Smooth muscle cell (in vitro differentiated cells): ENCODE results near the gene ZC3H18. TPM values are rescaled to one million over a fixed set of nuclear protein-coding genes. Genes with fewer than 3 reads are reported as not detected.
"Not testable (repeated sequence)": the region's sequence is repeated elsewhere in the genome, so short reads cannot be mapped to it uniquely, and the experiment has no call there.

Experiments used
- DNase-seq: peaks from one replicate; lab custom pipeline; 2025; ENCODE audit not compliant: unreplicated experiment; lab: John Stamatoyannopoulos, UW
- H2AFZ ChIP-seq: fragments of 200-600 bp; sonication (generic); 2 replicates; pipeline ENCODE4 v1.6.0; 2016; ENCODE audit warnings: antibody characterized with exemption, low read depth, mild to moderate bottlenecking
- H3F3A ChIP-seq: fragments of 200-600 bp; sonication (generic); 2 replicates; pipeline ENCODE4 v1.6.0; 2017; ENCODE audit warnings: antibody characterized with exemption, low read depth
- H3K27ac ChIP-seq: fragments of 200-600 bp; sonication (generic); 2 replicates; pipeline ENCODE4 v1.5.1; 2016; ENCODE audit warnings: low read depth, mild to moderate bottlenecking
- H3K27me3 ChIP-seq: fragments of 200-600 bp; sonication (generic); 2 replicates; pipeline ENCODE4 v1.6.1; 2016; ENCODE audit warnings: low read depth, mild to moderate bottlenecking
- H3K36me3 ChIP-seq: fragments of 200-600 bp; sonication (generic); 2 replicates; pipeline ENCODE4 v1.5.1; 2016; ENCODE audit warnings: low read depth
- H3K4me1 ChIP-seq: fragments of 200-600 bp; sonication (generic); 2 replicates; pipeline ENCODE4 v1.5.1; 2016; ENCODE audit warnings: low read depth
- H3K4me2 ChIP-seq: fragments of 200-600 bp; sonication (generic); 2 replicates; pipeline ENCODE4 v1.6.0; 2016; ENCODE audit warnings: mild to moderate bottlenecking
- H3K4me3 ChIP-seq: fragments of 200-600 bp; sonication (generic); 2 replicates; pipeline ENCODE4 v1.5.1; 2016; ENCODE audit warnings: mild to moderate bottlenecking
- H3K79me2 ChIP-seq: fragments of 200-600 bp; sonication (generic); 2 replicates; pipeline ENCODE4 v1.6.0; 2016; ENCODE audit warnings: low read depth, mild to moderate bottlenecking
- H3K9ac ChIP-seq: fragments of 200-600 bp; sonication (generic); 2 replicates; pipeline ENCODE4 v1.6.0; 2016; ENCODE audit warnings: low read depth
- H3K9me3 ChIP-seq: fragments of 200-600 bp; sonication (generic); replicated peaks from 2 replicates; pipeline ENCODE4 v1.5.1; 2016; ENCODE audit warnings: low read depth
- H4K20me1 ChIP-seq: fragments of 200-600 bp; sonication (generic); 2 replicates; pipeline ENCODE4 v1.6.0; 2016; ENCODE audit warnings: low read depth
- CTCF ChIP-seq: fragments of 200-600 bp; sonication (generic); IDR thresholded peaks from 2 replicates; pipeline ENCODE4 v1.5.1; 2017; ENCODE audit warnings: borderline replicate concordance, mild to moderate bottlenecking, antibody characterized with exemption; ENCODE audit not compliant: insufficient read depth, poor library complexity, severe bottlenecking
- WGBS: methylation state at CpG from one replicate; pipeline ENCODE4 v1.1.7; 2016; ENCODE audit warnings: low lambda C conversion rate; 5-methylcytosine and 5-hydroxymethylcytosine counted together
- polyA plus RNA-seq: library from polyadenylated mRNA; unstranded; fragments of >200 nt; fragmentation: Nextera tagmentation; extraction: Ambion mirVana; gene quantifications from 2 replicates; pipeline ENCODE4 v1.2.1, GENCODE V29; 2016
- total RNA-seq: library from RNA; depleted of rRNA; stranded (reverse); fragments of >200 nt; gene quantifications from 2 replicates; pipeline ENCODE4 v1.2.3, GENCODE V29; 2014

Gene ZC3H18
- total and polyA plus RNA-seq, 2 experiments from 2014 or later, result 14.6 to 30.4 TPM

- no peak for TF ChIP-seq CTCF
- no peak overlapping the region for H3K9ac ChIP-seq
- H3F3A ChIP-seq, result no peaks in the 10 kb centered on the region
- H3K27me3 ChIP-seq, result no peaks in the 10 kb centered on the region
- H3K79me2 ChIP-seq, result no peaks in the 10 kb centered on the region
- H2AFZ ChIP-seq, result no peak overlapping the region
- no peaks in the 10 kb centered on the region for H3K9me3 ChIP-seq
- H3K4me1 ChIP-seq, result no peaks in the 10 kb centered on the region
- H3K27ac ChIP-seq, result no peak overlapping the region
- H4K20me1 ChIP-seq, result peaks cover 86% of the 10 kb centered on the region
- H3K4me3 ChIP-seq, result no peak overlapping the region
- 89% methylated on average over 20 of the region's 20 CpGs for WGBS
- peaks cover 5% of the 10 kb centered on the region for H3K36me3 ChIP-seq
- no peak overlapping the region for H3K4me2 ChIP-seq
- no peak for DNase-seq
These were observed 35.3 kb downstream of the ZC3H18 start for GRCh38 chr16:88605186-88606147.

DNA sequence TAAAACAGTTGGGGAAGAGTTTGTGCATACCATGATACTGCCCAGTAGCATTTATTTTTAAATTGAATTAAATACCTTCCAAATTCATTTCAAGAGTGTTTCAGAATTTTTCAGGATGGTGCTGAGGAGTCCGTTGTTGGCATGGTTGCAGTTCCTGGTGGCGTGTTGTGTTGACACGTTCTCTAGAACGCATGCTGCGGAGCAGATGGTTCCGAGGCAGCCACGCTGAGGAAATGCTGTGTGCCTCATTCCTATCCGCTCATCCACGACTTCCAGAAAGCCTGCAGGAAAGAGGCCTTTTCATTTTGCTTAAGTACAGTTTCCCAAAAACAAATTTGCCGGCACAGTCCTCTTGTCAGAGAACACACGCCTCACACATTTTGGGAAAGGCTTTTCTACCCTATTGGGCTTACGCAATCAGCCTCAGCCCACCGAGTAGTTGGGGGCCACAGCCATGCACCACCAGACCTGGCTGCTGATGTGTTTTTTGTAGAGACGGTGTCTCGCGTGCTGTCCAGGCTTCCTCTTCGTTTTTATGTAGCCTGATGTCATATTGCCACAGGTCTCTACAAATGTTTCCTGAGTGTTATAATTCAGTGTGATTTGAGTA lies 36.0 kb downstream of the ZC3H18 start:
- H4K20me1 ChIP-seq, result peaks cover 87% of the 10 kb centered on the region
- H3K79me2 ChIP-seq, result no peaks in the 10 kb centered on the region
- TF ChIP-seq CTCF, result no peak
- no peak overlapping the region for H2AFZ ChIP-seq
- H3K27me3 ChIP-seq, result no peaks in the 10 kb centered on the region
- no peak overlapping the region for H3K4me3 ChIP-seq
- no peak for DNase-seq
- no peak overlapping the region for H3K4me2 ChIP-seq
- H3K4me1 ChIP-seq, result no peaks in the 10 kb centered on the region
- H3K27ac ChIP-seq, result no peak overlapping the region
- WGBS, result 96% methylated on average over 17 of the region's 17 CpGs
- H3K9me3 ChIP-seq, result no peaks in the 10 kb centered on the region
- H3F3A ChIP-seq, result no peaks in the 10 kb centered on the region
- H3K36me3 ChIP-seq, result no peaks in the 10 kb centered on the region
- H3K9ac ChIP-seq, result no peak overlapping the region

DNA sequence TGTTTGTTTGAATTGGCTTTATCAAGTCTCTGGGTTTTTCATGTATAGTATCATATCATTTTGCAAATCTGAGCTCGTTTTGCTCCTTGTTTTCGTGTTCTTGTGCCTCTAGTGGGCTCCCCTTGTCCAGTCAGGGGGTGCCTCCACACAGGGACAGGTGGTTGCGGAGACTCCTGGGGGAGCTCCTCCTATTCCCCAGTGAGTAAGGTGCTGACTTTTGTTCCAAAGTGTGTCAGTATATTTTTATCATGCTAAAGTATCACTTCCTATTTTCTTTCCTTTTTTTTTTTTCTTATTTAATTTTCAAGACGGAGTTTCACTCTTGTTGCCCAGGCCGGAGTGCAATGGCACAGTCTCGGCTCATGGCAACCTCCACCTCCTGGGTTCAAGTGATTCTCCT lies 37.9 kb downstream of the ZC3H18 start:
- Histone ChIP-seq H4K20me1 (peaks cover 86% of the 10 kb centered on the region), H3K4me1 (no peaks in the 10 kb centered on the region), H3K4me3 (no peak overlapping the region), H3K79me2 (no peaks in the 10 kb centered on the region), H2AFZ (no peak overlapping the region), H3K27ac (no peak overlapping the region), H3K4me2 (no peak overlapping the region), H3K27me3 (no peaks in the 10 kb centered on the region), H3K9ac (no peak overlapping the region), H3F3A (no peaks in the 10 kb centered on the region), H3K36me3 (no peaks in the 10 kb centered on the region), H3K9me3 (no peaks in the 10 kb centered on the region)
- TF ChIP-seq CTCF, result no peak
- no peak for DNase-seq
- 97% methylated on average over 6 of the region's 6 CpGs for WGBS

- H3K79me2 ChIP-seq, H3F3A ChIP-seq, H3K4me3 ChIP-seq, H2AFZ ChIP-seq, H3K4me2 ChIP-seq, DNase-seq, H3K9ac ChIP-seq, H3K27me3 ChIP-seq, H3K36me3 ChIP-seq, H3K9me3 ChIP-seq, H3K4me1 ChIP-seq, H3K27ac ChIP-seq: not testable (repeated sequence)
- 97% methylated on average over 8 of the region's 8 CpGs for WGBS
- H4K20me1 ChIP-seq, result peaks cover 97% of the 10 kb centered on the region
These were observed 39.2 kb downstream of the ZC3H18 start for GRCh38 chr16:88609426-88609825.
